ENCODE measurements around the gene SEMA4A.
A peak's percentile ranks its signal among the peaks of the same experiment; 100 is the strongest.

SEMA4A gene

DNA sequence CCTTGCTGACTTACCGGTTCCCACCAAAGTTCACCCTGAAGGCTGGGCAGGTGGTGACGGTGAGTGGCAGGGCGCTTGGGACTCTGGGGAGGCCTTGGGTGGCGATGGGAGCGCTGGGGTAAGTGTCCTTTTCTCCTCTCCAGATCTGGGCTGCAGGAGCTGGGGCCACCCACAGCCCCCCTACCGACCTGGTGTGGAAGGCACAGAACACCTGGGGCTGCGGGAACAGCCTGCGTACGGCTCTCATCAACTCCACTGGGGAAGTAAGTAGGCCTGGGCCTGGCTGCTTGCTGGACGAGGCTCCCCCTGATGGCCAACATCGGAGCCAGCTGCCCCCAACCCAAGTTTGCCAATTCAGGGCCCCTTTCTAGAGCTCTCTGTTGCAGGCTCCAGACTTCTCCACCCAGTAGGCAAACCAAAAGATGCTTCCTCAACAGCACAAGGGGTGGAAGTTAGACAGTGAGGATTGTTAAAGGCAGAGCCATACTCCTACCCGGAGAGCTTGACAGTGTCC is 16.4 kb upstream of the SEMA4A start:
- DNase-seq = no peak

DNA sequence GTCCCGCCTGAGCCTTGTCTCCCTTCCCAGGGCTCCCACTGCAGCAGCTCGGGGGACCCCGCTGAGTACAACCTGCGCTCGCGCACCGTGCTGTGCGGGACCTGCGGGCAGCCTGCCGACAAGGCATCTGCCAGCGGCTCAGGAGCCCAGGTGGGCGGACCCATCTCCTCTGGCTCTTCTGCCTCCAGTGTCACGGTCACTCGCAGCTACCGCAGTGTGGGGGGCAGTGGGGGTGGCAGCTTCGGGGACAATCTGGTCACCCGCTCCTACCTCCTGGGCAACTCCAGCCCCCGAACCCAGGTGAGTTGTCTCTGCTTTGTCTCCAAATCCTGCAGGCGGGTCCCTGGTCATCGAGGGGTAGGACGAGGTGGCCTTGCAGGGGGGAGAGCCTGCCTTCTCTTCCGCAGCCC is 14.9 kb upstream of the SEMA4A start:
- DNase-seq = no peak

DNA sequence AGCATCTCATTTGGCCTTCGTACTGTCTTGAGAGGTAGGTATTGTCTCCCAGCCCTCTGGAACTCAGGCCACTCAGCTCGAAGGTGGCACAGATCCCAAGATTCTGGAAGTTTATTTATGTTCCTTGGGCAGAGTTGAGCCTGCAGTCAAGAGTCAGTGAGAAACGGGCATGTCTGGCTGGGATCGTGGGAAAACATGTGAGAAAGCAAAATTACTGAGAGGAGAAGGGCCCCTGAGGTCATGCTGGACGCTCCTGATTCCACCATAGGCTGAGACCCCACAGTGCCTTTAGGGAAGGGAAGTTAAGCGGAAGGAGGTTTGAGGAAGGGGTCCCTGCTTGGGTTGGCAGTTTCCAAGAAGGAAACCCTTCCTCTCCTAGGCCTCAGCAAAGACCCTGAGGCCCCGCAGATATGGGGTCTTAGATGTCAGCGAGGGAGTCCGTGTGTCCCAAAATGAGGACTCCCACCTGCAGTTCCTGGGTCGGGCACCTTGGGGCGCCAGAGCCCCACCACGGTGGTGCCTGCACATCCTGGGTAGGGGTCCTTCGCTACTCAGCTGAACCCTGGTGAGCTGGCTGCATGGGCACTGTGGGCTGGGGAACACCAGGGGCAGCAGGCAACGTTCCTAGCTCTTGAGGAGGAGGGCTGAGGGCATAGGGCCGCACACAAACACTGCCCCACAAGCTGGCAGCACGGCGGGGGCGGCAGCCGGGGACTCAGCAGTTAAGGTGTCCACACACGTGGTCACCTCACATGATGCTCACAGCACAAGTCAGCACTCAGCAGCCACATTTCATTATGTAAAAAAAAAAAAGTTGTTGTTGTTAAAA is 12.3 kb upstream of the SEMA4A start:
- DNase-seq = no peak

DNA sequence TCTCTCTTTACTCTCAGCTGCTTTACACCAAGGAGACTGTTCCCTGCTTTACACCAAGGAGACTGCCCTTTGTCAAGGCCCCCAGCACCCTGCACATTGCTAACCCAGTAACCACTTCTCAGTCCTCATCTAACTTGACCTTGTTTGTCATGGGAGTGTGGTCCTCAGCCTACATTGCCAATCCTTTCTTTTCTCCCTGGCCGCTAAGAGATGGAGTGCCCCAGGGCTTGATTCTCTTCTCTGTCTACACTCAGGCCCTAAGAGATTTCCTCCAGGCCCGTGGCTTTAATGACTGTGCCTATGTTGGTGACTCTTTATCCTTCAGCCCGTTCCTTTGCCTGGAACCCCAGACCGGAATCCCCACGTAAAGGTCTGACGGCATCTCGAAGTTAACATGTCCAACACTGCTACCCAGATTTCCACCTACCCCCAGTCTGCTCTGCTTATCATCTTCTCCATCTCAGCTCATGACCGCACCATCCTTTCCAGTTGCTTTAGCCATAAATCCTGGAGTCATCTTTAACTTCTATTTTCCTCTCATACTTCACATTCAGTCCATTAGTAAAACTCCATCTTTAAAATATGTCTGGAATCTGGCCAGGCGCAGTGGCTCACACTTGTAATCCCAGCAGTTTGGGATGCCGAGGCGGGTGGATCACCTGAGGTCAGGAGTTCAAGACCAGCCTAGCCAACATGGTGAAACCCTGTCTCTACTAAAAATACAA is 9.5 kb upstream of the SEMA4A start:
- peak; percentile 73 for DNase-seq

DNA sequence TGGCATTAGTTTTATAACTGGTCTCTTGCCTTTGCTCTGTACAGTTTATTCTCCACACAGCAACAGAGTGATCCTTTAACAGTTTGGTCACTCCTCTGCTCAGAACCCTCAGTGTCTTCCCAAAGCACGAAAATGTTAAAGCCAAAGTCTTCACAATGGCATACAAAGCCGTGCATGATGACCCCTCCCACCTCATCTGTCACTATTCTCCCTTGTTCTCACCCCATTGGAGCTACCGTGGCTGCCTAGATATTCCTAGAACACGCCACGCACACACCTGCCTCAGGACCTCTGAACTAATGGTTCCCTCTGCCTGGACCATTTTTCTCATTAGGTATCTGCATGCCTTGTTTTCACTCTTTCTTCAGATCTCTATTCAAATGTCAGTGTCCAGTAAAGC is 8.6 kb upstream of the SEMA4A start:
- DNase-seq = no peak

DNA sequence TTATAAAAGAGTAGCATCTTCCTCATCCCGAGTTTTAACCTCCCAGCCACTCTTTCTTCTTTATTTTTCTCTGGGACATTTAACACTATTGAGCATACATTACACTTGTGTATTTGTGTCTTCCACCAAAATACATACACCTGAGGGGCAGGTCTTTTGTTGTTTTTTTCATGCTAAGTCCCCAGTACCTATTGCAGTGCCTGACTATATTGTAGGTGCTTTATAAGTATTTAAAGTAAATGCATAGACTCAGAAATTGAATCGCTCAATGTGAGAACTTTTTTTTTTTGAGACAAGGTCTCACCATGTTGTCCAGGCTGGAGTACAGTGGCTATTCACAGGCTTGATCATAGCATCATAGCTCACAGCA is 7.8 kb upstream of the SEMA4A start:
- no peak for DNase-seq

DNA sequence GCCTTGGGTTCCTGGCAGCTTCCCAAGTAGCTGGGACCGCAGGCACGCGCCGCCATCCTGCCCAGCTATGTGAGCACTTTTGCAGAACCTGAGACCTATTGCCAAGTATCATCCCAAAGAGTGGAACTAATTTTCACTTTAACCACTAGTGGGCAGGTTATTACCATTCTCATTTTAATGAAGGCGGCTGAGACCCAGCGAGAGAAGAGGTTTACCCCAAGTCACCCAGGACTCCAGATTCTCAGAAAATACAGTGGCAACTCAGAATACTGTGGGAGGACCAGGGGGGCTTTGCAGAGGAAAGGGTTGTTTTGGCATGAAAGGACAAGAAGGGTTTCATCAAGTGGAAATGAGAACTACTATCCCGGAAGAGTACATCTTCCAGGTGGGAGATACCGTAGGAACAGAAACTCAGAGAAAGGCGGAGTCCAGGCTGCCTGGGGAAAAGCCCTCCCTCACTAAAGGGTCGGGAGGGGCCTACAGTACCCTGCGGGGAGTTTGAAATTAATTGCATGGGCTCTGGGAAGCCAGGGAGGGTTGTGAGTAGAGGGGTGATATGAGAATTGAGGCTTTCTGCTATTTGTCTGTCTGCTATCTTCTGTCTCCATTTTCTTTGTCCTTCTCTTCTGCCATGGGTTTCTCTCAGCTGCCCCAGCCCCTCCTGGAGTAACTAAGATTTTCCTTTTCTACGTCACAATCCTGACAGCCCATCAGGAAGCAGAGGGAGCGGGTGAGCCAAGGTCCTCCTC is 7.2 kb upstream of the SEMA4A start:
- DNase-seq = peak; percentile 95

DNA sequence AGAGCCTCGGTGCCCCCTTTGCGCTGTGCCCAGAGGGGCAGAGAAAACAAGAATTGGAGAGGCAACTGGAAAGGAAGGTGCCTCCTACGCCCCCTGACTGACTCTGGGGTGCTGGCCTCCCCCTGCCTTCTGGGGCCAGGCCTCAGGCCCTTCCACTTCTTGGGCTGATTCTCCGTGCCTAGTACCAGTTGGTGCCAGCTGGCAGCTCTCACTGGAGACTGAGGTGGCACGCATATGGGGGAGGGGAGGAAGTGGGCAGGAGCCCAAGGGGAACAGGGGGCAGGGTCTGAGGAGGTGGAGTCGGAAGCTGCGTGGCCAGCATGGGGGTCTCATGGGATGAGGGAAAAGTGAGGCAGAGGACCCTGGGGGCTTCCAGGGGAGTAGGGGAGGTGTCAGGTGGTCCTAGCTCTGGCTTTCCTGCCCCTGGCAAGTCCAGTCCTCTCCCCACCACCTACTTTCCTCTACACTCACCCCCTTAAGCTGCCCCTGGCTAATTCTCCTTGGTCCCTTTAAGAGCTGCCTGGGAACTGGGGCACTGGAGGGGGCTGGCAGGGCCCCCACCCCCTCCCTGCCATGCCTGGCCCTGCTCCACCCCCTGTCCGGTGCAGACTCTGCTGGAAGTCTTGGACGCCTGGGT is 6.5 kb upstream of the SEMA4A start:
- no peak for DNase-seq

DNA sequence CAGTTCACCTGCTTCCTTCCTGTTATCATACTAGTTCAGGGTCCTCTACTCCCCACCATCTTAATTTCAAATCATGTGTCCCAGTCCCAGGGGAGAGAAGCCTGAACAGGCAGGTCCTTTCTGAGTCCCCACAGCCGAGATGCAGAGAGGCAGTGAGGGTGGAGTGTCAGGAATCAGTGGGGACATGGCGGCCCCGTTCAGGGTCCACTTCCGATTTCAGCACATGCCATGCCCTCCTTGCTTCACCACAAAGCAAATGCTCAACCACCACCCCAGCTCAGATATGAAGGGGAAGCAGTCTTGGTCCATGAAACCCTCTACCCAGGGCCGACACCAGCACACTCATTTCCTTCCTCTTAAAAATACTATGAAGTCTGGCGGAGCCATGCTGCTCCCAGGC is 5.2 kb upstream of the SEMA4A start:
- DNase-seq = no peak

DNA sequence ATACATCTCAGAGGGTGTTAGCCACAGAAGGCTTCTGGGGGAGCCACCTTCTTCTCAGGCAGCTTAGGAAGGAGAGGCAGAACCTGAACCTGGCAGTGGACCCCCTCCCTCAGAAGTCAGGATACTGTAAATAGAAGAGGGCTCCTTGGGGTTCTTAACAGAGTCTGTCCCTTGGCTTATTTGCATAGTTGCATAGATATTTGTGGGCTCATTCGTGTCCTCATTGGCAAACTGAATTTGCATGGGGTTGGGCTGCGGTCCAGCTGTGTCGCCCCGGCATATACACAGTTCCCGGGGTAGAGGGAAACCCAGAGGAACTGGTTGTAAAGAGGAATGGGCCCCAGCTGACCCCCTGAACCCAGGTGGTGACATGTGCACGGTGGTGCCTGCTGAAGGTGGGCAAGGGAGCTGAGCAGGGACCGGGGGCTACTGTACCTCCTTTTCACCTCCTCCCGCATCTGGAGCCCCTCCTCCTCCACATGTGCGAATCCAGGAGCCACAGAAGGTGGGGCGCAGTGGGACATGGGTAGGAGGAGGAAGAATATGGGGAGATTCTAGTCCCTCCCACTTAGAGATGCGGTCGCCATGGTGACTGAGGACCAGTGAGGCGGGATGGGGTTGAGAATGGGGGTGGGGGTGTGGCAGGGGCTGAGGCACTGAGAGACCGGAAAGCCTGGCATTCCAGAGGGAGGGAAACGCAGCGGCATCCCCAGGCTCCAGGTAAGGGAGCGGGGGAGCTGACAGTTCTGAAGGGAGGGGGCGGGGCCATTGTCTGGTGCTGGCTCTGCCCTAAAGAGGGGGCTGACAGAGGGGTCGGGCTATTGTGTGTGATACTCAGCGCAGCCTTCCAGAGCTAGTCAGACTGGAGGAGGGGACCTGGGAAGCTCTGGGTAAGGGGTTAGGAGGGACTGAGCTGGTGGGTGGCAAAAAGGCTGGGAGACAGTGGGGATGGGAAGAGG is 3.7 kb upstream of the SEMA4A start:
- DNase-seq = no peak

DNA sequence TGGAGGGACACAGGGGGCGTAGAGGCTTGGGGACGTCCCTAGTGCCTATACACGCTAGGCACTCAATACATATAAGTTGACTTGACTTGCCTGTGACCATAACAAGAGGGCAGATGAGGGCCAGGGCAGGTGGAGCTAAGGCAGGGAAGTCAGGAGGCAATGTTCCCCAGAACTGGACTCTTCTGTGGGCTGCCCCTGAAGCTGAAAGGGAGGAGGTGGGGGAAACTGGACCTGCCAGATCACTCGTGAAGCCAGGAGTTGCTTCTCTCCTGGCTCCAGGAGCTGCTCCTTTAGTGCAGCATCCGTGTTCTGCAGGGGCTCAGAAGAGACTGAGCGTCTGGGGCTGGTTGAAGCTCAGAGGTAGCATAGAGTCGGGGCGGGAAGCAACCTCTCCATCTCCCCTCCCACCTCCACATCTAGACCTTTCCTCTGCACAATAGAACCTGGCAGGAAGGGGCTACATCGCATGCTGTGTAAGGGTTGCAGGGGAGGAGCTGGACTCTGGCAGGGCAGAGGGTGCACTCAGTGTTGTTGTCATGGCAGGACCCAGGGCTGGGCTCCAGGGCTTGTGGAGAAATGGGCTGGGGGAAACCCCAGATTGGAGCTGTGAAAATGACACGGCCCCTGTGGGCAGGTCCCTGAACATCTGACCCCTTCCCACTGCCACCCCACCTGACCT is 2.9 kb upstream of the SEMA4A start:
- no peak for DNase-seq

DNA sequence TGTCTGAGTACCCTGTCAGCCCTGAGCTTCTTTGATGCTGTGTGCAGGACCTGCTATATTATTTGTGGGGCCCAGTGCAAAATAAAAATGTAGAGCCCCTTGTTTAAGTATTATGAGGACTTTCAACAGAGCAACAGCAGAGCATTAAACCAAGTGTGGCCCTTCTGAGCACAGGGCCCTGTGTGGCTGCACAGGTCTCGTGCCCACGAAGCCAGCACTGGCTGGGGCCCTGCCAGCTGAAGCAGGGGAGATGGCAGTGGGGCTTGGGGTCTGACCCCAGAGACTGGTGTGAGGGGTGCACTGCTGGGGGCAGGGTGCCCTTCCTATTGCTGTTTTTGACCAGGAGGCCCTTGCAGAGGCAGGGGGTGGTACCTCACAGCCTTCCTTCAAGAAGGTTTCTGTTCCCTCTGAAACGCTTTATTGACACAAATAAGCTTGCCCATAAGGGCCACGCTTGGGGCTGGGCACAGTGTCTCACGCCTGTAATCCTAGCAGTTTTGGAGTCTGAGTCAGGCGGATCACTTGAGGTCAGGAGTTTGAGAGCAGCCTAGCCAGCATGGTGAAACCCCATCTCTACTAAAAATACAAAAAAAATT is 2.2 kb upstream of the SEMA4A start:
- peak; percentile 47 for DNase-seq

DNA sequence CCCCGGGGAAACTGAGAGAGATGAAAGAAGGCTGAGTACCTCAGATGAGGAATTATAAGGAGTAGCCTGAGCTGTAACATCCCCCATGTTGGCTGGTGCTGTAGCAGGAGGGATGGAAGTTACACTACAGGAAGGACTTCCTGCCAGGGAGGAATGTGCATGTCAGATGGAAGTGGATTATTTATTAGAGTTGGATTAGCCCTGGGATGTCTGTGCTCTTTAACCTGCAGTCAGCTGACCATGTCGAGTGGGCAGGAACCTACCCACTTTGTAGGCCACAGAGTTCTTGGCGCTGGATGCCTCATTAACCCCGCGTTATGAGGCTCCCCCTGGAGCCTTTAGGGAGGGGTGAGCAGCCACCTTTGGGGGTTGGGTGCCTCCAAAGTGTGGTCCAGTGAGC is 757 bp upstream of the SEMA4A start:
- no peak for DNase-seq

DNA sequence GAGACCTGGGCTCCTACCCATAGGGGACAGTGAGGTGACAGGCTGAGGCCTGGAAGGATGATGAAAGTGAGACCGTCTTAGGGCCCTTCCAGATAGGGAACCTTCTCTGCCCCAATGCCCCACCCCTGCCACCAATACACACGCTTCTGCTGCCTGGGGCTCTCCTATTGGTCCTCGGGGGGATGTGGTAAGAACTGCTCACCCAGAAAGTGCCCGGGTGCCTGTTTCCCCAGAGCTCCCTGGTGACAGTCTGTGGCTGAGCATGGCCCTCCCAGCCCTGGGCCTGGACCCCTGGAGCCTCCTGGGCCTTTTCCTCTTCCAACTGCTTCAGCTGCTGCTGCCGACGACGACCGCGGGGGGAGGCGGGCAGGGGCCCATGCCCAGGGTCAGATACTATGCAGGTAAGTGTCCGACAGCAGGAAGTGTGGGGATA is 948 bp downstream of the SEMA4A start:
- DNase-seq = no peak

DNA sequence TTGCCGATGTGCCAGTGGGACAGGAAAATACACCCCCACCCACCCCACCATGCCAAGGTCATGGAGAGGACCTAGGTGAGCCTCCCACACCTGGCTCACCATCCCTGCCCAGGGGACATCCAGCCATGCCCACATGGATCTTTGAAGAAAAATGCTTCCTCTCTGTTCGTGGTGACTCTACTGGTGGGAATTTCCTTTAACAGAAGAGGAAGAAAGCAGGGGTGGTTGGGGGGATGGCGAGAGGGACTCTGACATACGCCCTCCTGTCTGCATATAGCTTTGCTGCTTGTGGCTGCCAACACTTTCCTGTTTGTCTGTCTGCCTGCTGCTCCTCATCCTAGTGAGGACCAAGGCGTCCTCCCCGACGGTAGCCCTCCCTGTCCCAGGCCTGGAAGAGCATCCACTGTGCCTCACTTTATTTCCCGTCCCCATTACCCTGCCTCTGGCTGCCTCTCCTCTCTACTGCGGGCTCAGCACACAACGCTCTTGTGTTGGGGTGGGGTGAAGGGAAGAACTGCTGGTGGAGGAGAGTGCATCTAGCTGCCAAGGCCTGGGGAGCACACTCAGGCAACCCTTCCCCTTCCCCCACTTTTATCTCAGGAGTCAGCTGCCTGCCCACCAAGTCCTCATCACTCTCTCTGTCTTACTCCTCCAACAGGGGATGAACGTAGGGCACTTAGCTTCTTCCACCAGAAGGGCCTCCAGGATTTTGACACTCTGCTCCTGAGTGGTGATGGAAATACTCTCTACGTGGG is 2.5 kb downstream of the SEMA4A start:
- no peak for DNase-seq

DNA sequence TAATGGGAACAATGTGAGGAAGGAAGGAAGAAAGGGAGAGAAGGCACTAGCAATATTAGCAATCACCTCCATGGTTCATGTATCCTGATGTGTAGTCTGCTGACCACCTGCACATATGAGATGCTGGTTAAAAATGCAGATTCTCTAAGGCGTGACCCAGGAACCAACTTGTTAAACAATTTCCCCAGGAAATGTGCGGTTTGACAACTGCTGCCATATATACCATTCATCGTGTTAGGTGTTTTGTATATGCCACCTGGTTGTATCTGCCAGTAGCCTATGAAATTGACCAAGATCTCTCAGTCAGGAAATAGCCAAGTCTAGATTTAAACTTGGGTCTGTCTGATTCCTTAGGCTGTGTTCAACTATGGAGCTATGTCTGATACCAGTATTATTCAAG is 4.1 kb downstream of the SEMA4A start:
- DNase-seq = no peak

DNA sequence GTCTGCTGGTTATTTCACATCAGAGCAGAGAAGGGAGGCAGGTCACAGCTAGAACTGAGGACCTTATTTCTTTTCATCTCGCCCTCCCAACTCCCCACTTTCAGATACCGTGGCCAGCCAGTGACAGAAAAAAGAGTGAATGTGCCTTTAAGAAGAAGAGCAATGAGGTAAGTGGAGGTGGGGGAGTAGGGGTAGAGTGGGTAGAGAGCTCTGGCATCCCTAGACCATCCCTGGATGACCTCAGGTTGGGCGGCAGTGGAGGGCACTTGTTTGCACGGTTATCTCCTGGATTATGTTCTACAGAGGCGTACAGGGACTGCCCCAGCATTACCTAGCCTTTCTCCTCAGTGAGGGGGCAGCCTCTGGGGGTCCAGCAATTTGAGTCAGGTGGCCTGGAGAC is 4.6 kb downstream of the SEMA4A start:
- DNase-seq = no peak

DNA sequence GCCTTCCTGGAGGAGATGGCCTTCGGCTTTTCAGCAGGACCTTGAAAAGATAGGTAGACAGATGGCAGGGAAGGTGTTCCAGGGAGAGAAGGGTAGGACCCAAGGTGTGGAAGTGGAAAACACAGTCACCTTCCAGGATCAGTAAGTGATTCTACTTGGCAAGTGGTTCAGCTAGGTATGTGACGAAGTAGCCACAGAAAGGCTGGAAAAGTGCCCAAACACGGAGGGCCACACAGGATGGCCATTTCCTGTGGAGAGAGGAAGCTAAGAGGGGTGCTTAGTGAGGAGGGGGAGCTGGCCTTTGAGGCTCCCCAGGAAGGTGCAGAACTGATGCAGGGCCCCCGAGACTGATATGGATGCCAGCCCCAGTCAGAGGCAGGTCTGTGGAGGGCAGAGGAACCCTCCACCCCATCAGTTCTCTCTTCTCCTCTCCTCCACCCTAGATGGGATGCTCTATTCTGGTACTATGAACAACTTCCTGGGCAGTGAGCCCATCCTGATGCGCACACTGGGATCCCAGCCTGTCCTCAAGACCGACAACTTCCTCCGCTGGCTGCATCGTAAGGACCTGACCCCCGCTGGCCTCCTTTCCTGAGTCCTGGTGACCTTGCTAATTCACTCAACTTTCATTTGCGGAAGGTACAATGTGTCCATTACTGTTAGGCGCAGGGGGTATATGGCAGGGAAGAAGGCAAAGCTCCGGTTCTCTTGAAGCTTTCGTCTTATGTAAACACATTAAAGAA is 6.8 kb downstream of the SEMA4A start:
- no peak for DNase-seq

DNA sequence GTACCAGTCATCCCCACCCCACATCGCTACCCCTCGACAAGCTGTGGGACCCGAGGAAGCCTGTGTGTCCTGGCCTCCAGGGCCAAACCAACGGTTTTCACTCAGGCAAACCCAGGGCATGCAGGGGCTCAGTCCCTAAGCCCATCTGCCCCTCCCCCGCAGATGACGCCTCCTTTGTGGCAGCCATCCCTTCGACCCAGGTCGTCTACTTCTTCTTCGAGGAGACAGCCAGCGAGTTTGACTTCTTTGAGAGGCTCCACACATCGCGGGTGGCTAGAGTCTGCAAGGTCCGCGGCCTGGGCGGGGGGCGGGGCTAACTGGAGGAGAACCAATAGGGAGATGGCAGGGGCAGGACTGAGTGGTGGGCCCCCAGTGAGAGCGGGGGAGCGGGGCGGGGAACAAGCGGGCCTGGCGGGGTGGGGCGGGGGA is 7.4 kb downstream of the SEMA4A start:
- DNase-seq = peak; percentile 82

All from fibroblast of skin of right biceps (primary cell).